Pulmonary artery endothelial cell (primary cell): ENCODE measurements around the gene CRYZL1. TPM values are rescaled to one million over a fixed set of nuclear protein-coding genes. Genes with fewer than 3 reads are reported as not detected.
"Not testable (repeated sequence)": the region's sequence is repeated elsewhere in the genome, so short reads cannot be mapped to it uniquely, and the experiment has no call there.

Experiments used
- DNase-seq: peaks from one replicate; pipeline ENCODE4 v3.0.0-alpha.2; 2011; ENCODE audit warnings: low read depth, low spot score
- total RNA-seq: library from RNA; depleted of rRNA; stranded (reverse); fragments of >200 nt; gene quantifications from 2 replicates; pipeline ENCODE4 v1.2.3, GENCODE V29; 2014

CRYZL1 gene
- total RNA-seq, 1 donor from 2014 or later: 29.3 TPM

DNA sequence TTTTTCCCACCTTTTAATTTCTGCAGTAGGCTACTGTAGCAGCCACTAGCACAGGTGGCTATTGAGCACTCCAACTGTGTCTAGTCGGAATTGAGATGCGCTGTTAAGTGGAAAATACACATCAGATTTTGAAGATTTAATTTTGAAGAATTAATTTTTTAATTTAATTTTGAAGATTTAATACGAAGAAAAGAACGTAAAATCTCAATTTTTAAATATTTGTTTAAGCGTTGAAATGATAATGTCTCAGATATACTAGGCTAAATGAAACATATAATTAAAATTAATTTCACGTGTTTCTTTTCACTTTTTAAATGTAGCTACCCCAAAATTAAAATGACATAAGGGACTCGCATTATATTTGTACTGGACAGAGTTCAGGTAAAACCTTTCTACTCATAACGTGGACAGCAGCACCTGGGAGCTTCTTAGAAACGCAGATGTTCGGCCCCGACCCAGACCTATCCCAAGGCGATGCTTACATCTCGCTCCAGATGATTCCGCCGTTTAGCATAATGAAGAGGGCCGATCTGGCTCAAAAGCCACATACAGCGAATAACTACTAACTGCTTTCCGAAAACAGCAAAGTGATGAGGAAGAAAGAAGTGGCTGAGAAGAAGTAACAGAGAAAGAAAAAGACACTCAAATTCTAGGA lies 717 bp downstream of the CRYZL1 start:
- DNase-seq: no peak

DNA sequence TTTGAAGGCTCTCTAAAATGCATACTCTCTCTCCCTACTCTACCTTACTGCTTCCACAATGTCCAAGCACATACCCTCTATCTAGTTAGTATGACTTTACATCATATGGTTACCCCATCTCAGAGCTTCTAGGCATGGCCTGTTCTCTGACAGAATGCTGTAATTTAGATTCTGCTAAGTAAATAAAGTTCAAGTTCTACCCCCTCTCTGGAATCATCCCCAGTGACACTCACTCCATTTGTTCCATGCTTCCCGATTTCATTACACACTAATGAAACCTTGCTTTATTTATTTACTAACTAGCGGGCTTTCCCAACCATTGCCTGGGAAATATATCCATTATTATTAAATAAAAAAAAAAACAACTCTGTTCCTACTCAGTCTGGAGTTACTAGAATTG lies 7.3 kb downstream of the CRYZL1 start:
- DNase-seq: no peak

DNA sequence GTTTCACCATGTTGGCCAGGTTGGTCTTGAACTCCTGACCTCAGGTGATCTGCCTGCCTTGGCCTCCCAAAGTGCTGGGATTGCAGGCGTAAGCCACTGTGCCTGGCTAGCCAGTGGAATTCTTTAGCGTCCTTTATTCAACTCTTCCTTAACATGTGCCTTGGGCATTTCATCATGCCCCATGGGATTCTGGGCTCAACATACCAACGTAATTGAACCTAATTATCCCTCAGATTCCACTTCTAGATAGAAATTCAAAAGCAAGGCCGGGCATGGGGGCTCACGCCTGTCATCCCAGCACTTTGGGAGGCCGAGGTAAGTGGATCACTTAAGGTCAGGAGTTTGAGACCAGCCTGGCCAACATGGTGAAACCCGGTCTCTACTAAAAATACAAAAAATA lies 15.4 kb downstream of the CRYZL1 start:
- DNase-seq: not testable (repeated sequence)

DNA sequence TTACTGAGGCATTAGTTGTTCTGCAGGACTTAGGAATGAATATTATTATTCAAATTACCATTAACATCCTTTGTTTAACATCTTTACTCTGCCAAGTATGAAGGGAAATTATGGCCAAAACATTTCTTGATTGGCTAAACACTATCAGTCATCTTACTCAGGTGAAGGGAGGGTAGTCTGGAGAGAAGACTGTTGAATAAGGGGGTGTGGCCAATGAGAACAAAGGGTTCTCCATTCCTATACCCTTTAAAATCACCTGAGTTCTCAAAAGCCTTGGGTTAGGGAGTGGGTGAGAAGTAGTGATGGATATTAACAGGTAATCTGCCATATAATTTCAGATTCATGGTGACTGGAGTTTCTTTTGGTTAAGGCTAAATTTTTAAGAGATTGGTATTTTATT lies 19.3 kb downstream of the CRYZL1 start:
- no peak for DNase-seq

DNA sequence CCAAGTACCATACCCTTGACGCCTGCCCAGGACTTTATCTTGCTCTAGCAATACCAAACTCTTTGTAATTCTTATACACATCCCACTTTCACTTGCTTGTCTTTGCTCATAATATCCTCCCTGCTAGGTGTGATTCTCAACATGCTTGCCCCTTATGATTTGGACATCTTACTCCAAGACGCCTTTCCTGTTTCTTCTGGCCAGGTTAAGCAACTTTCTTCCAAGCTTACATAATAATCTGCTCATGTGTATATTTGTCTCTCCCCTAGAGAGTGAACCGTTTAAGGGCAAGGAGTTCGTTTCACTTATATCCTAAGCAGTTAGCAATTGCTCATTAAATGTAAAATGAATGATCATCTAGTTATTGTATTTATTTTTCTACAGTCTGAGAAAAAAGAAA lies 21.8 kb downstream of the CRYZL1 start:
- no peak for DNase-seq

DNA sequence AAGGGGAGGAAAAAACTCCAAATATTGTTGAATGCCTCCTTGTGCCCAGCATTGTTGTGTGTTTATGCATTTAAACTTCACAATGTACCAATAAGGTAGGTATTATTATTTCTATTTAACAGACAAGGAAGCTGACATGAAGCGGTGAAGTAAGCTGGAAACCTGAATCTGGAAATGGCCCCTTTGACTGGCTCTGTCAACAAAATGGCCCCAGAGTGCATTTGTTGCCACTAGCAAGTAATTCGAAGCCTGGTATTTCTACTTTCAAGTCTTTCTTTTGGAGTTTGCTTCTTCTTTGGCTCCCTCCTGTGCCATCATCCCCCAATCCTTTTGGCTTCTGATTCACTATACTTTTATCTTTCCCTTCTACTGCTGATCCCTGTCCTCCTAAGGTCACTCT lies 23.1 kb downstream of the CRYZL1 start:
- DNase-seq: no peak

DNA sequence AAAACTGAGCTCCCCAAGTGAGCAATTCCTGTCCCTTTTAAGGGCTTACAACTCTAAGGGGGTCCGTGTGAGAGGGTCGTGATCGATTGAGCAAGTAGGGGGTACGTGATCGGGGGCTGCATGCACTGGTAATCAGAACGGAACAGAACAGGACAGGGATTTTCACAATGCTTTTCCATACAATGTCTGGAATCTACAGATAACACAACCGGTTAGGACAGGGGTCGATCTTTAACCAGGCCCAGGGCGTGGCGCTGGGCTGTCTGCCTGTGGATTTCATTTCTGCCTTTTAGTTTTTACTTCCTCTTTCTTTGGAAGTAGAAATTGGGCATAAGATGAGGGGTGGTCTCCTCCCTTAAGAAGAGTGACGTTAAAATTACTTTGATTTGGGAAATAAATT lies 24.0 kb downstream of the CRYZL1 start:
- not testable (repeated sequence) for DNase-seq

DNA sequence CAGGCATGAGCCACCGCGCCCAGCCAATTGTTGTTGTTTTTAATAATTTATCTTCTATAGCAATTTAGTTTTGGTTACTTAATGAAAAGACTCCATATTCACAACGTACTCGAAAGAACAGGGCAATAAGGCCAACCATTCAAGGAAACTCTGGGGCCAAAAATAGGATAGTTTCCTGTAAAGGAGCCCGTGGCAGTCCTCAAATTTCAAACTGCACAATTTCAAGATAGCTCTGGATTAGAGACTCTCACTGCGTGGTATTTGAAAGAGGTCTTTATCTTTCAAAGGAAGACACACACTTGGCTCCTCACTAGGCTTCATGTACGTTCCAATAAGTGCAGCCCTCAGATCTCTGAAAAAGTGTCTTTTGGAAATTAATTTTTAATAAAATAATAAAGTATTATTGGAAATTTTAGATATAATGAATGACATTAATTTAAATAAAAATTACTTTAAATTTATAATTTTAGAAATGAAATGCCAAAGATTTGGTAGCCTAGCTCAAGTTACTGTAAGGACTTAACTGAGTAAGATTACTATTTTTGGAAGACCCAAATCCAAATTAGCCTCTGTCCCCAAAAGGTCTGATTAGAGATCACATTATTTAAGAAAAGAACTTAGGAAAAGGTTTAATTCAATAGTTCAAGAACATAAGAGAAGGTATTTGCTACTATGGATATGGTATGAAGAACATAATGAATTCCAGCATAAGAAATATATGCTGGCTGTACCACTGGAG lies 30.4 kb downstream of the CRYZL1 start:
- no peak for DNase-seq

DNA sequence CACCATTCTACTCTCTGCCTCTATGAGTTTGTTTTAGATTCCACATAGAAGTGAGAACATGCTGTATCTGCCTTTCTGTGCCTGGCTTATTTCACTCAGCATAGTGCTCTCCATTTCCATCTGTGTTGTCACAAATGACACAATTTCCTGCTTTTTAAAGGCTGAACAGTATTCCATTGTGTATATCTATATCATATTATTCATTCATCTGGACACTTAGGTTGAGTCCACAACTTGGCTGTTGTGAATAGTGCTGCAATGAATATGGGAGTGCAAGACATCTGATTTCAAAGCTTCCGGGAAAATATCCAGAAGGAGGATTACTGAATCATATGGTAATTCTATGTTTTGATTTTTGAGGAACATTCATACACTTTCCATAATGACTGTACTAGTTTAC lies 33.0 kb downstream of the CRYZL1 start:
- DNase-seq: peak; percentile 33

DNA sequence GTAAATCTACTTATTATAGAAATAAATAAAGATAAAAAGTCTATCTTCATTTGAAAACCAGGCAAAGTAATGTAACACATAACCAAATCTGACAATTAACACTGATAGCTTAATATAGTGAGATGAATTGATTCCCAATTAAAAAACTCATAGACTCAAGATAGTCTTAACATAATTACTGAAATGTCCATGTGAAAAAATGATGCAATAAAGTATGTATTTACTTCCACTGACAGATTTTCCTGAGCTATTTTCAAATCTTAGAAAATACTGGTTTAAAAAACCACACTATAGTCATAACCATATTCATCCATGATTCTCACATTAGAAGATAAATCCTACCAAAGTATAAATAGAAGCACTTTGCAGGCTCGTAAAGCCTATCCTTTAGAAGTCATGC lies 43.5 kb downstream of the CRYZL1 start:
- no peak for DNase-seq

DNA sequence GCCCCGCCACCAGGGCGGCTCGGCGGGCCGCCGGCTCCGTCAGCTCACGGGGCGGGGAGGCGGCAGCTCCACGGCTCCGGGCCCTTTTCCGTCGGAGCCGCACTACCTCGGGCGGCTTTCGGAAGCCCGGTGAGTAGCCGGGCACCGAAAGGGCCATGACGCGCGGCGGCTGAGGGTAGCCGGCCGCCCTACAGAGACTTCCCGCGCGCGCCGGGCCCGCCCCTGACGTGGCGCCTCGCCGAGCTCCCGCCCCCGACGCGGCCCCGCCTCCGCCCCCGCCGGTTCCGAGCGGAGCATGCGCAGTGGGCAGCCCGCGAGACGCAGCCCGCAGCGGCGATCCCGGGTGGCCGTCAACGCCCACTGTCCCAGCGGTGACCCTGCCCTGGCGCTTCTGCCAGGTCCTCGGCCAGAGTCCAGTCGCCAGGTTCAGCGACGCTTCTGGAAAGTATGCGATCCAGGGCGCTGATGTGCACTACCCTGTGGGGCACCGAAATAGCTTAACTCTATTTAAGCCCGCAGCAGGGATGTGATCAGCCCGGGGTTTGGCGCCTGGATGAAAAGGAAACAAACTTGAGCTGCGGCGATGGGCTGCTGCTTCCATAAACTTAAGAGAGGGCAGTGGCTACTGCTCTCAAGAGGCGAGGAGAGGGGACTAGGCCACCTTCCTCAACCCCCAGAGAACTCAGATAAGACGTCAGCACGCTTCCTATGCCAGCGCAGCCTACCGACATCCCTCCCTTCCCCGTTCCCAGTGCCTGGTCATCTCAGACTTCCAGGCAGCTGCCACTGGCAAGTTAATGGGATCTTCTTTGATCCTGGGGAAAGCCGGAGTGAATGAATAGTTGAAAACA lies 52.8 kb downstream of the CRYZL1 start, which contains the start of gene DONSON:
Gene DONSON (minus strand): TSS at position 200 of the 851 bp plus-strand sequence. CDS start 43 bp downstream, at position 157.
- peak; percentile 53 for DNase-seq

DNA sequence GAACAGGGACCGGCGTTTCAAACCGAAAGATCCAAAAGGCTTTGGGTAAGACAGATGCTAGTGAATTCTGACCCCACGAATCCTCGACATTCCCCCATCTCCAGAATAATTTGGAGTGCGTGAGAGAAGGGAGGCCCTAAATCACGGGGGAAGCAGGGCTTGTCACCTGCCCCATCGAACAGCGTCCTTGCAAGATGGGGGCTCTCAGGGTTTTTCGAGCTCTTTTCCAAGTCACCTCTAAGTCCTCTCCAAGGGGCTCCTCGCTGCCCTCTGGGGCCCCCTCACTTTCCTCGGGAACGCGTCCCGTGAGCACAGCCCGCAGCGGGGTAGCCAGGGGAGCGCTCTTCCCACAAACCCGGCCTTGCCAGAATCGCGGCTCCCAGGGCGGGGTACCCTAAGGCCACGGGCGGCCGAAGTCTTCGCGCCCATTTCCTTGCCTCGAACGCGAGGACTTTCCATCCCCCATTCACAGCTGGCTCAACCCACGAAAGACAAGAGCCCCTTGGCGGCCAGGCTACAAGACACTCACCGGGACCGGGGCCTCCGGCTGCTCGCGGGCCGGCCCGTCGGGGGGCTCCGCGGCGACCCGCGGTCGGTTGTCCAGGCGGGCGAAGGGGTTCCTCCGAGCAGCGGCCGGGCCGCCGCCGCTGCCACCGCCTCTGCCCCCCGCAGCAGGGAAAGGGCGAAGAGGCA lies 53.6 kb downstream of the CRYZL1 start:
- no peak for DNase-seq

DNA sequence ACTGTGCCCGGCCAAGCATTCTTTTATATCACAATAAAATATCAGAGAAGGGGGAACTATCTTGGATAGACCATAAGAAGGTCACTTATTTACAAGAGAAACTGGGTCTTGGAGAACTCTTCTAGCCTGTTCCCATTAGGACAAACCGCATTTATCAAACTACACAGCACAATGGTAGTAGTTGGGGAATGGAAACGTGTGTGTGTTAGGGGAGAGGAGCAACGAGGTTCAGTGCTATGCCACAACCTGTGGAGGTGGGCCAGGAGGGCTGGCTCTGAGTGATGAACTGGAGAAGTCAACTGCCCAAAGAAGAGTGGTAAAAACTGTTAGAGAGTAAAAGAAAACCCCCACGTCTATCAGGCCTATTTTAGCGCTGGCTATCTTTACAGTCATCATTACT lies 54.6 kb downstream of the CRYZL1 start:
- DNase-seq: no peak

DNA sequence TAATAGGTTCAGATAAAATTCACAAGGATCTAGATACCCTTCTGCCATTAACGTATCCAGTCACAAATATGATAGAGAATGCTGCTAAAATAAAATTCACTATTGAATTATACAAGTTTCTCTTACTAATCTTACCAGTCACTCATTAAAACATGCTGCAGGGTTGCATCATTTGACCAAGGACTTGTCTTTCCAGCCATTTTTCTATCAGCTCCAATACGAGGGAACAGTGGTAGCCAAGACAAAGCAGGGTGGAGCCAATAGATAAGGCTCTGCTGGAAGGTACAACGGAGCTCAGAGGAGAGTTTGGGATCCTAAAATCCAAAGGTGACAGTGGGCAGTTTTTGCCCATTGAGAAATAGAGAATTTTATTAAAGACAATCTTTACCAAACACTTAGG lies 57.1 kb downstream of the CRYZL1 start:
- no peak for DNase-seq

DNA sequence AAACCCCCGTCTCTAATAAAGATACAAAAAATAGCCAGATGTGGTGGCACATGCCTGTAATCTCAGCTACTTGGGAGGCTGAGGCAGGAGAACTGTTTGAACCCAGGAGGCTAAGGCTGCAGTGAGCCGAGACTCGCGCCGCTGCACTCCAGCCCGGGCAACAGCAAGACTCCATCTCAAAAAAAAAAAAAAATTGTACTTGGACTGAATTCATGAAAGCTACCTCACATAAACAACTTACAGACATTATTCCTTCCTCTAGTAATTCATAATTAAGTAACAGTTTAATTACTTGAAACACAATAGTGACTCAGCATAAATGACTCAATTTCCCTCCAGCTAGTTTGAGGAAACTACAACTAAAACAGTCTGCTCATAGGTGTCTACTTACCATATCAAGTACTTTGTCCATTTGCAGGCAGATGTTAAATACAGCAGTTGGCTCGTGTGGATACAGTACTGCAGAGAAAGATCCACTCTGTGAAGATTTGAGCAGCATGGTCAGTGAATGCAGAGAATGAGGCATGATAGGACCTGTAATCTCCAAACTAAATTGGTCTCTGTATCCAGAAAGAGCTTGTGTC lies 62.5 kb downstream of the CRYZL1 start:
- no peak for DNase-seq

DNA sequence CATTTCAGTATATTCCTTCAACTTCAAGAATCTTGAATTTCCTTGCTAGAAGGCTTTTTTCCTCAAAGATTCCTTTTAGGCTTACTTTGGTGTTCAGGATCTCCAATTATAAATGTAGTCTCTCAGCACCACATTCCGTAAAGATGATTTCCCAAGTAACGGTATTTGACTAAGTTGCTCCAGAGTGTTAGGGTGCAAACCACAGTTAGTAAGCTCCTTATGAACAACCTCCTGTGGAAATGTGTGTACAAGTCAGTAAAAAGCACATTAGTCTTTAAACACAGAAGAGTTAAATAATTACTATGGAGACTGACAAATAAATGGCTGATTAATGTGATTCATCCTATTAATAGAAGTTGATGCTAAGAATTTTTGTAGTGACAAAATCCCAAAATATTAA lies 63.3 kb downstream of the CRYZL1 start:
- no peak for DNase-seq

DNA sequence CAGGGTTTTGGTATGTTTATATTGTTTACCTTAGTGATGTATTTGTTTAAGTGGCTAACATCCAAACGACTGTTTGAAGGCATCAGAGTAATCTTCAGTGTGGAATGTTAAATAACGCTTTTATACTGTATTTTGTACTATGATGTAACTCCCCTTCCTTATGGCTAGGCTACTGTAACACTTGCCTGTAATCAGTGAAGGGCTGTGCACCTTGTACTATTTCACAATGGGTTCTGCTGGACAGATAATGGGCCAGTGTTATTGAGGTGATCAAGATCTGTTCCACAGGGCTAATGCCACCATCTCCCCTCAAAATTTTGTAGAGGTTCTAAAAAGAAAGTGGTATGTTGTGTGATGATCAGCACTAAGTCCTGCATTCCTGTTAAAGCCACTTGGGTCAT lies 64.8 kb downstream of the CRYZL1 start:
- not testable (repeated sequence) for DNase-seq

DNA sequence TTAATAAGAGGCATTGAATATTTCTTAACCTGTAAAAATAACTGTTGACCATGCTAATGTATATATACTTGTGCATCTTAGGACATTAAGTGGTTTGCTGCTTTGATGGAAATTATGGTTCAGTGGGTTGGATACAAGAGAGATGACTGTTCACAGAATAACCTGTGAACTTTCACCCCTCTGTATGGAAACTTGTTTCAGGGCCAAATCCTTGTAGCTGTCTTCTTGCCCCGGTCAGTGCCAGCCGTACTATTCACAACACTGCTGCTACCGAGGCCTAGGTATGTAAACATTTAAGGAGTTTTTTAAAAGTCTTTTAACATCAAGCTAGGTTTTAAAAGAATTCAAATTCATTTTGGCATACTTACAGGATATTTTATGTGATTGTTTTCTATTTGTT lies 69.2 kb downstream of the CRYZL1 start:
- DNase-seq: no peak

DNA sequence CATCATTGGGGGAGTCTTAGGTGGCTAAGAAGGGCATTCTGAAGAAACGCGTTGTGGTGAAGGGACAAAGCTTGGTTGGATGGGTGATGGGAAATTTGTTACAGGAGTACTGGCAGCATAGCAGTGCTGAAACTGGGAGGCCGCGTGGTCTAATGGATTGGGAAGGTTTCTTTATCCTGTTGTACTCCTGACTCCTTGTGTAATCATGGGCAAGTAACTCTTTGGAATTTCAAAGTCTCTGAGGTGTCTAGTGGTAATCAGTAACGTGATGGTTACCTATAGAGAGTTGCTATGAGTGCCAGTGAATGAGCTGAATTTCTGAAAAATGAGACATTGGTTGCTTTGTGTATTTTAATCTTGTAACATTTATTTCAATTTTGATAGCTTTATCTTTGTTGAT lies 71.5 kb downstream of the CRYZL1 start:
- no peak for DNase-seq

DNA sequence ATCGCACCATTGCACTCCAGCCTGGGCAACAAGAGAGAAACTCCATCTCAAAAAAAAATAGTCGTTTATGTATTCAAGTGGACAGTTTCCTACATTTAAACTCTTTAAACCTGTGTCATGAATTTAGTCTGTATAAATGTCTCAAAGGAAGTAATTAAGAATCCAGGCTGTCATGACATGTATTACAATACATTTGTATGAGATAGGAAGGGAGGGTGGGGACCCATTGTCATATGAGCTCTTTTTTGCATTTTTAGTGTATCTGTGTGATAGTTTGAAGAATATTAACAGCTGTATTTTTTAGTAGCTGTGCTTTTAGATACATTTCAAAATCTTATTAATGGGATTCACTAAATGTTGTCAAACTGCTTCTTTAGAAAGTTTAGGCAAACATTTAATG lies 73.1 kb downstream of the CRYZL1 start:
- no peak for DNase-seq

DNA sequence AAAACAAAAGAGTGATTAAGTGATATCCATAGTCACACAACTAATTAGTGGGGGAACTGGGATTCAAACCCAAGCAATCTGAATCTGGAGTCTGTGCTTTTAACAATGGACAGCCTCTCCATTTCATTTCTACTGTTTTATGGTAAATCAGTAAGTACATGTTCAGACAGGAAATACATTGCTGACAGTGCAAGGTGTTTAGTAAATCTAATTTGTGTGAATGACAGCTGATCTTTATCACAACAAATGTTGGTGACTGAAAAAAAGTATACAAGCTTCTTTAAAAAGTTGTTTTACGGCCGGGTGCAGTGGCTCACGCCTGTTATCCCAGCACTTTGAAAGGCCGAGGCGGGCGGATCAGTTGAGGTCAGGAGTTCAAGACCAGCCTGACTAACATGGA lies 73.6 kb downstream of the CRYZL1 start:
- DNase-seq: no peak
